ENCODE data around the gene ERC2.

The ERC2 gene

DNA sequence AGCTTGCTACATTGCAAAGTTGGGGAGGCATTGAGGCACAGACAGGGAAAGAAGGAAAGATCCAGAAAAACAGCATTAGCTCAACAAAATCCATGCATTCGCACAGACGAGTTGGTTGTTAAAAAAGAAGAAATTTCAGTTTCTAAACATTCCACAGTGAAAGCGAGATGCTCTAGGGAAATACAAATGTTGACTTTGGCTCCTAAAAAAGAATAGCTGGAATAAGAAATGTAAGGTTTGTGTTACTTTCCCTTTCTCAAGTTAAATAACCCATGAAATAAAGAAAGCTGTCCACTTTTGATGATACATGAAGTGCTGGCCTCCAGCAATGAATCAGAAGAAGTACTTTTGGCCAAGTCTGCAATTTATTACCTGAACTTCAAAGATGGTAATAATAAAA lies 465.1 kb downstream of the ERC2 start:
- Histone ChIP-seq H3K9ac (ENCODE audit: low read length) (no peak overlapping the region), H3F3A (ENCODE audit: insufficient read depth, low read length) (no peaks in the 10 kb centered on the region), H3K4me1 (ENCODE audit: insufficient read depth, low read length, severe bottlenecking) (no peaks in the 10 kb centered on the region), H3K4me2 (ENCODE audit: low read length) (no peak overlapping the region), H4K20me1 (ENCODE audit: insufficient read depth, low read length) (no peaks in the 10 kb centered on the region), H3K9me2 (ENCODE audit: low read depth, low read length) (no peaks in the 10 kb centered on the region), H3K9me3 (ENCODE audit: low read length) (no peaks in the 10 kb centered on the region), H3K27ac (ENCODE audit: low read depth, low read length, poor library complexity, severe bottlenecking) (no peak overlapping the region), H3K4me3 (ENCODE audit: low read depth, low read length, poor library complexity, severe bottlenecking) (no peak overlapping the region), H3K36me3 (ENCODE audit: insufficient read depth, low read length) (no peaks in the 10 kb centered on the region), H3K27me3 (ENCODE audit: insufficient read depth, low read length) (no peaks in the 10 kb centered on the region), H3K79me2 (ENCODE audit: insufficient read depth, low read length) (no peaks in the 10 kb centered on the region), H2AFZ (ENCODE audit: low read length) (no peak overlapping the region)
- TF ChIP-seq, protein P1, sequence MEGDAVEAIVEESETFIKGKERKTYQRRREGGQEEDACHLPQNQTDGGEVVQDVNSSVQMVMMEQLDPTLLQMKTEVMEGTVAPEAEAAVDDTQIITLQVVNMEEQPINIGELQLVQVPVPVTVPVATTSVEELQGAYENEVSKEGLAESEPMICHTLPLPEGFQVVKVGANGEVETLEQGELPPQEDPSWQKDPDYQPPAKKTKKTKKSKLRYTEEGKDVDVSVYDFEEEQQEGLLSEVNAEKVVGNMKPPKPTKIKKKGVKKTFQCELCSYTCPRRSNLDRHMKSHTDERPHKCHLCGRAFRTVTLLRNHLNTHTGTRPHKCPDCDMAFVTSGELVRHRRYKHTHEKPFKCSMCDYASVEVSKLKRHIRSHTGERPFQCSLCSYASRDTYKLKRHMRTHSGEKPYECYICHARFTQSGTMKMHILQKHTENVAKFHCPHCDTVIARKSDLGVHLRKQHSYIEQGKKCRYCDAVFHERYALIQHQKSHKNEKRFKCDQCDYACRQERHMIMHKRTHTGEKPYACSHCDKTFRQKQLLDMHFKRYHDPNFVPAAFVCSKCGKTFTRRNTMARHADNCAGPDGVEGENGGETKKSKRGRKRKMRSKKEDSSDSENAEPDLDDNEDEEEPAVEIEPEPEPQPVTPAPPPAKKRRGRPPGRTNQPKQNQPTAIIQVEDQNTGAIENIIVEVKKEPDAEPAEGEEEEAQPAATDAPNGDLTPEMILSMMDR (IDR thresholded peaks at IDR 0.05; ENCODE audit: low read length), result no peak
- TF ChIP-seq EZH2 (IDR thresholded peaks at IDR 0.05; ENCODE audit: borderline replicate concordance, low read length), result no peak

DNA sequence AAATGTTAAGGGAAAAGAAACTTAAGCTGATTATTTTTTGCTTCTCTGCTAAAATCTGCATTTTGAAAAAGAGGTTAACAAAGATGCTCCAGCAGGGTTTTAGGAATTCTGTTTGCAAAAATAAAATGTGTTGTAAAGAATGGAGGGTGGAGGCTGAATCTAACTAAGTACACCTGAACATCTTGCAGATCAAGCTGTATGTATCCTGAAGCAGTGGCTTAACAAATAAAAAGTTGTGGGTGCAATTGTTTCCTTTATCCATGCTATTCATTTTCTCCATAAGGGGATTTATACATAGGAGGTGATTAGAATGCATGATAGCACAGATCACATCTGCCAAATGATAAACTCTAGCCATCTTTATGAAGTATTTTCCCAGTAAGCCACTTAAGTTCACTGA lies 466.3 kb downstream of the ERC2 start:
- H3K9me2 ChIP-seq (ENCODE audit: low read depth, low read length), result no peaks in the 10 kb centered on the region
- H2AFZ ChIP-seq (ENCODE audit: low read length), result no peak overlapping the region
- H3K9me3 ChIP-seq (ENCODE audit: low read length), result no peaks in the 10 kb centered on the region
- no peak overlapping the region for H3K4me3 ChIP-seq (ENCODE audit: low read depth, low read length, poor library complexity, severe bottlenecking)
- no peaks in the 10 kb centered on the region for H4K20me1 ChIP-seq (ENCODE audit: insufficient read depth, low read length)
- no peaks in the 10 kb centered on the region for H3K4me1 ChIP-seq (ENCODE audit: insufficient read depth, low read length, severe bottlenecking)
- no peaks in the 10 kb centered on the region for H3K79me2 ChIP-seq (ENCODE audit: insufficient read depth, low read length)
- H3K27ac ChIP-seq (ENCODE audit: low read depth, low read length, poor library complexity, severe bottlenecking), result no peak overlapping the region
- no peak overlapping the region for H3K4me2 ChIP-seq (ENCODE audit: low read length)
- no peaks in the 10 kb centered on the region for H3K36me3 ChIP-seq (ENCODE audit: insufficient read depth, low read length)
- H3K27me3 ChIP-seq (ENCODE audit: insufficient read depth, low read length), result no peaks in the 10 kb centered on the region
- H3K9ac ChIP-seq (ENCODE audit: low read length), result no peak overlapping the region
- no peaks in the 10 kb centered on the region for H3F3A ChIP-seq (ENCODE audit: insufficient read depth, low read length)
- TF ChIP-seq, protein P1 (IDR thresholded peaks at IDR 0.05; ENCODE audit: low read length), result no peak
- no peak for TF ChIP-seq EZH2 (IDR thresholded peaks at IDR 0.05; ENCODE audit: borderline replicate concordance, low read length)

DNA sequence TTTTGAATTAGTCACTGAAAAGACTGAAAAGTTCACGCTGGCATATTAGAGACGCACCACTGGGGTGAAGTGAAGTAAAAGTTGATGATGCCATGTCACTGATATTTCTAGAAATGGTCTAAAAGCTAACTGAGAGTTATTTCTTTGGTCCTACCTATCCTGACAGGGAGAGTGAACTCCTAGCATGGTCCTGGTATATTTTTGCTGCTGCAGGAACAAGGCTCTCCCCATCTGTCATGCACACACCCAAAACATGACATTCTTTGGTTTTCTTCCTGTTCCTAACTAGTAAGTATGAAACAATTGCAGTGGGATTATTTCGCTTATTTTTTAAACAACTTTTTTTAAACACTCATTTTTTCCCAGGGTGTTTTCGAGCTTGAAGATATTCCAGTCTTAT lies 466.7 kb downstream of the ERC2 start:
- Histone ChIP-seq H3K4me3 (ENCODE audit: low read depth, low read length, poor library complexity, severe bottlenecking) (no peak overlapping the region), H4K20me1 (ENCODE audit: insufficient read depth, low read length) (no peaks in the 10 kb centered on the region), H3K36me3 (ENCODE audit: insufficient read depth, low read length) (no peaks in the 10 kb centered on the region), H3K79me2 (ENCODE audit: insufficient read depth, low read length) (no peaks in the 10 kb centered on the region), H2AFZ (ENCODE audit: low read length) (no peak overlapping the region), H3K4me1 (ENCODE audit: insufficient read depth, low read length, severe bottlenecking) (no peaks in the 10 kb centered on the region), H3K9me3 (ENCODE audit: low read length) (no peaks in the 10 kb centered on the region), H3K27ac (ENCODE audit: low read depth, low read length, poor library complexity, severe bottlenecking) (no peak overlapping the region), H3K9me2 (ENCODE audit: low read depth, low read length) (no peaks in the 10 kb centered on the region), H3K4me2 (ENCODE audit: low read length) (no peak overlapping the region), H3F3A (ENCODE audit: insufficient read depth, low read length) (no peaks in the 10 kb centered on the region), H3K9ac (ENCODE audit: low read length) (no peak overlapping the region), H3K27me3 (ENCODE audit: insufficient read depth, low read length) (no peaks in the 10 kb centered on the region)
- TF ChIP-seq EZH2 (IDR thresholded peaks at IDR 0.05; ENCODE audit: borderline replicate concordance, low read length), result no peak
- TF ChIP-seq, protein P1 (IDR thresholded peaks at IDR 0.05; ENCODE audit: low read length), result no peak
